Liver (tissue), 9 donors: ENCODE measurements around the gene PDIA3. TPM values are rescaled to one million over a fixed set of nuclear protein-coding genes. Genes with fewer than 3 reads are reported as not detected.

Experiments used
- DNase-seq: peaks from one replicate; pipeline ENCODE4 v3.0.0-alpha.2; 2017; ENCODE audit warnings: low spot score
- H3K27ac ChIP-seq, 2 donors: one replicate each; pipeline ENCODE4 v1.7.0; 2013; ENCODE audit warnings: inconsistent platforms in 2 of 2, low read length in 2 of 2, control low read depth in 1 of 2, low read depth in 1 of 2, mild to moderate bottlenecking in 1 of 2
- H3K27me3 ChIP-seq, 4 donors: one replicate each; pipeline versions ENCODE4 v1.6.1 to v1.7.0; 2013; ENCODE audit warnings: low read length in 3 of 4, inconsistent platforms in 1 of 4, mild to moderate bottlenecking in 1 of 4, moderate library complexity in 1 of 4; ENCODE audit not compliant: control insufficient read depth in 4 of 4, insufficient read depth in 4 of 4
- H3K36me3 ChIP-seq, 4 donors: one replicate each; pipeline versions ENCODE4 v1.6.1 to v1.7.0; 2013; ENCODE audit warnings: low read length in 3 of 4, mild to moderate bottlenecking in 3 of 4, low read depth in 1 of 4, moderate library complexity in 1 of 4; ENCODE audit not compliant: control insufficient read depth in 4 of 4, insufficient read depth in 3 of 4
- H3K4me1 ChIP-seq, 4 donors: one replicate each; pipeline versions ENCODE4 v1.6.1 to v1.7.0; 2013; ENCODE audit warnings: low read length in 3 of 4, mild to moderate bottlenecking in 3 of 4, moderate library complexity in 1 of 4; ENCODE audit not compliant: control insufficient read depth in 4 of 4, insufficient read depth in 4 of 4
- H3K4me3 ChIP-seq, 3 donors: one replicate each; pipeline versions ENCODE4 v1.6.1 to v1.7.0; 2013; ENCODE audit warnings: low read length in 3 of 3, control low read depth in 1 of 3, low read depth in 1 of 3, mild to moderate bottlenecking in 1 of 3
- H3K9ac ChIP-seq, 2 donors: one replicate each; pipeline ENCODE4 v1.7.0; 2013; ENCODE audit warnings: low read length in 2 of 2, mild to moderate bottlenecking in 2 of 2, moderate library complexity in 2 of 2, control low read depth in 1 of 2, low read depth in 1 of 2
- H3K9me3 ChIP-seq, 4 donors: one replicate each; pipeline versions ENCODE4 v1.6.1 to v1.7.0; 2013; ENCODE audit warnings: low read length in 3 of 4; ENCODE audit not compliant: control insufficient read depth in 4 of 4
- ATF3 ChIP-seq: IDR thresholded peaks from 2 replicates; pipeline ENCODE4 v1.6.1; 2016; ENCODE audit warnings: antibody characterized with exemption
- EGR1 ChIP-seq, 2 donors: IDR thresholded peaks; 2 replicates each; pipeline ENCODE4 v1.6.1; 2016 to 2018; ENCODE audit warnings: antibody characterized with exemption in 2 of 2, low read depth in 2 of 2
- FOXA2 ChIP-seq: IDR thresholded peaks from 2 replicates; pipeline ENCODE4 v1.6.1; 2016; ENCODE audit warnings: antibody characterized with exemption
- HNF4G ChIP-seq: IDR thresholded peaks from 2 replicates; pipeline ENCODE4 v1.6.1; 2016; ENCODE audit warnings: antibody characterized with exemption
- JUND ChIP-seq, 2 donors: IDR thresholded peaks; 2 replicates each; pipeline ENCODE4 v1.6.1; 2016; ENCODE audit warnings: antibody characterized with exemption in 2 of 2
- NR2F2 ChIP-seq: IDR thresholded peaks from 2 replicates; pipeline ENCODE4 v1.6.1; 2016; ENCODE audit warnings: antibody characterized with exemption
- RAD21 ChIP-seq, 2 donors: IDR thresholded peaks; 2 replicates each; pipeline ENCODE4 v1.6.1; 2016; ENCODE audit warnings: antibody characterized with exemption in 2 of 2, mild to moderate bottlenecking in 2 of 2
- REST ChIP-seq: IDR thresholded peaks from 2 replicates; pipeline ENCODE4 v1.6.1; 2016; ENCODE audit warnings: antibody characterized with exemption, mild to moderate bottlenecking
- WGBS: extraction: QIAGEN DNeasy Blood & Tissue Kit; methylation state at CpG from one replicate; pipeline ENCODE4 v1.1.7; 2013; 5-methylcytosine and 5-hydroxymethylcytosine counted together
- polyA plus RNA-seq, 2 donors: library from polyadenylated mRNA; stranded (reverse) in 1 of 2; unstranded in 1 of 2; fragments of 200-250 nt in 1 of 2; fragments of >200 nt in 1 of 2; fragmentation: Nextera tagmentation in 1 of 2; extraction: Ambion mirVana in 1 of 2; gene quantifications; one replicate each; pipeline versions ENCODE4 v1.2.1 to v1.2.3, GENCODE V29; 2013 to 2015
- total RNA-seq, 2 donors: library from RNA; depleted of rRNA; stranded (reverse); fragments of >200 nt; gene quantifications; one replicate each; pipeline ENCODE4 v1.2.3, GENCODE V29; 2014
- TF ChIP-seq, protein P1 (sequence below): IDR thresholded peaks from 2 replicates; pipeline ENCODE4 v1.6.1; 2016; ENCODE audit warnings: antibody characterized with exemption
- TF ChIP-seq, protein P2 (sequence below): IDR thresholded peaks from 2 replicates; pipeline ENCODE4 v1.6.1; 2016; ENCODE audit warnings: antibody characterized with exemption
- TF ChIP-seq, protein P3 (sequence below): fragments of 150-350 bp; IDR thresholded peaks from 2 replicates; pipeline ENCODE4 v1.5.1; 2017; ENCODE audit warnings: improper control_type of control experiment, low read depth, low read length; ENCODE audit not compliant: missing input control
- donor health status: healthy.
- donor health status: healthy.
- donor health status: healthy.
- donor health status: healthy.
- donor health status: healthy.

PDIA3 gene
- total and polyA plus RNA-seq, 4 donors: 109 to 328 (median 215) TPM

GRCh38 chr15:43762824-43763223 is 16.6 kb downstream of the PDIA3 start (continued):
- no peak for TF ChIP-seq REST
- TF ChIP-seq, protein P1, sequence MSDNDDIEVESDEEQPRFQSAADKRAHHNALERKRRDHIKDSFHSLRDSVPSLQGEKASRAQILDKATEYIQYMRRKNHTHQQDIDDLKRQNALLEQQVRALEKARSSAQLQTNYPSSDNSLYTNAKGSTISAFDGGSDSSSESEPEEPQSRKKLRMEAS: no peak
- TF ChIP-seq FOXA2: no peak

DNA sequence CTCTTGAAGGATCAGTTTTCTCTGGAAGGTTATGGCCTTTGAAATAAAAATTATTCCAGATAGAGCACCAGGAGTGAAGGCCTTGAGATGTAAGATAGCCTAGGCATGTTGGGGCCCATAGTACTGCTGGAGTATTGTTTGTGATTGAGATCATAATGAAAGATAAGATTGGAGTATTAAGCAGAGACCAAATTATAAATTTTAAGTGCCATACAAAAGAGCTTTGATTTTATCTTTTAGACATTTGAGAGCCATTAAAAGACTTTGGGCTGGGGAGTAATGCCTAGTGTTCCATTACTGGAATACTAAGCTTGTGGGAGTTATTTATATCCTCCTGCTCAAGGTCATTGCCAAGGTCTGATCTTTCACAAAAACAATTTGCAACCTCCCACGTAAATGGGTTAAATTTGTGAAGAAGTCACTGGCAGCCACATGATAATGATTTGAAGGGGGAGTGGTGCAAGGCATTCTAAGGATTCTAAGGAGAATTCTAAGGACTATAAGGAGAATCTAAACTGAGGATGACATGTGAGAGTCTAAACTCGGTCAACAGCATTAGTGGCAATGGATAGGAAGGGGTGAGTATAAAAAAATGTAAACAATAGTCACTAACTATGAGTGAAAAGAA is 17.7 kb downstream of the PDIA3 start:
- Histone ChIP-seq H3K36me3 (peaks cover 18 to 85% (median 74%) of the 10 kb centered on the region in 4 donors), H3K4me3 (no peak overlapping the region), H3K9ac (no peak overlapping the region), H3K9me3 (no peaks in the 10 kb centered on the region), H3K27me3 (no peaks in the 10 kb centered on the region), H3K27ac (no peak overlapping the region), H3K4me1 (no peaks in the 10 kb centered on the region)
- TF ChIP-seq ATF3 (no peak), HNF4G (no peak), EGR1 (IDR thresholded peaks at IDR 0.05; ENCODE audit: low read depth in 2 of 2) (no peak)
- TF ChIP-seq, protein P2, sequence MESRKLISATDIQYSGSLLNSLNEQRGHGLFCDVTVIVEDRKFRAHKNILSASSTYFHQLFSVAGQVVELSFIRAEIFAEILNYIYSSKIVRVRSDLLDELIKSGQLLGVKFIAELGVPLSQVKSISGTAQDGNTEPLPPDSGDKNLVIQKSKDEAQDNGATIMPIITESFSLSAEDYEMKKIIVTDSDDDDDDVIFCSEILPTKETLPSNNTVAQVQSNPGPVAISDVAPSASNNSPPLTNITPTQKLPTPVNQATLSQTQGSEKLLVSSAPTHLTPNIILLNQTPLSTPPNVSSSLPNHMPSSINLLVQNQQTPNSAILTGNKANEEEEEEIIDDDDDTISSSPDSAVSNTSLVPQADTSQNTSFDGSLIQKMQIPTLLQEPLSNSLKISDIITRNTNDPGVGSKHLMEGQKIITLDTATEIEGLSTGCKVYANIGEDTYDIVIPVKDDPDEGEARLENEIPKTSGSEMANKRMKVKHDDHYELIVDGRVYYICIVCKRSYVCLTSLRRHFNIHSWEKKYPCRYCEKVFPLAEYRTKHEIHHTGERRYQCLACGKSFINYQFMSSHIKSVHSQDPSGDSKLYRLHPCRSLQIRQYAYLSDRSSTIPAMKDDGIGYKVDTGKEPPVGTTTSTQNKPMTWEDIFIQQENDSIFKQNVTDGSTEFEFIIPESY: no peak
- 79% methylated on average over 2 of the region's 2 CpGs for WGBS
- DNase-seq: no peak

- DNase-seq: peak; percentile 71
- H3K9me3 ChIP-seq: no peaks in the 10 kb centered on the region
- WGBS: 69% methylated on average over 5 of the region's 5 CpGs
- H3K4me1 ChIP-seq: peaks cover 0 to 2% (median 0%) of the 10 kb centered on the region in 4 donors
- TF ChIP-seq ATF3 (no peak), JUND (IDR thresholded peaks at IDR 0.05) (no peak), HNF4G (no peak), RAD21 (IDR thresholded peaks at IDR 0.05) (peak; percentile 53 to 70), NR2F2 (no peak)
- TF ChIP-seq, protein P3, sequence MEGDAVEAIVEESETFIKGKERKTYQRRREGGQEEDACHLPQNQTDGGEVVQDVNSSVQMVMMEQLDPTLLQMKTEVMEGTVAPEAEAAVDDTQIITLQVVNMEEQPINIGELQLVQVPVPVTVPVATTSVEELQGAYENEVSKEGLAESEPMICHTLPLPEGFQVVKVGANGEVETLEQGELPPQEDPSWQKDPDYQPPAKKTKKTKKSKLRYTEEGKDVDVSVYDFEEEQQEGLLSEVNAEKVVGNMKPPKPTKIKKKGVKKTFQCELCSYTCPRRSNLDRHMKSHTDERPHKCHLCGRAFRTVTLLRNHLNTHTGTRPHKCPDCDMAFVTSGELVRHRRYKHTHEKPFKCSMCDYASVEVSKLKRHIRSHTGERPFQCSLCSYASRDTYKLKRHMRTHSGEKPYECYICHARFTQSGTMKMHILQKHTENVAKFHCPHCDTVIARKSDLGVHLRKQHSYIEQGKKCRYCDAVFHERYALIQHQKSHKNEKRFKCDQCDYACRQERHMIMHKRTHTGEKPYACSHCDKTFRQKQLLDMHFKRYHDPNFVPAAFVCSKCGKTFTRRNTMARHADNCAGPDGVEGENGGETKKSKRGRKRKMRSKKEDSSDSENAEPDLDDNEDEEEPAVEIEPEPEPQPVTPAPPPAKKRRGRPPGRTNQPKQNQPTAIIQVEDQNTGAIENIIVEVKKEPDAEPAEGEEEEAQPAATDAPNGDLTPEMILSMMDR: peak; percentile 65
- TF ChIP-seq, protein P1: no peak
- H3K36me3 ChIP-seq: peaks cover 19 to 87% (median 82%) of the 10 kb centered on the region in 4 donors
- H3K9ac ChIP-seq: no peak overlapping the region
- no peak overlapping the region for H3K4me3 ChIP-seq
- no peak overlapping the region for H3K27ac ChIP-seq
- no peaks in the 10 kb centered on the region for H3K27me3 ChIP-seq
Observed at GRCh38 chr15:43769584-43770228, 23.5 kb downstream of the PDIA3 start.
